HepG2 (cell line): ENCODE measurements around the gene CFAP100.

Experiments used
- ESRRA ChIP-seq: sonication (generic); formaldehyde crosslinking; IDR thresholded peaks from 2 replicates; pipeline ENCODE4 v1.5.1; 2020; ENCODE audit warnings: mild to moderate bottlenecking, low read depth, missing genetic modification reagents
- KLF15 ChIP-seq: sonication (generic); formaldehyde crosslinking; IDR thresholded peaks from 2 replicates; pipeline ENCODE4 v1.8.1; 2023; ENCODE audit warnings: borderline replicate concordance, mild to moderate bottlenecking, inconsistent platforms, missing genetic modification reagents, mixed read lengths
- ZNF550 ChIP-seq: sonication (generic); formaldehyde crosslinking; IDR thresholded peaks from 2 replicates; pipeline ENCODE4 v1.4.0; 2020; ENCODE audit warnings: mild to moderate bottlenecking, missing genetic modification reagents, borderline replicate concordance
- TF ChIP-seq, protein P1 (sequence below): sonication (generic); formaldehyde crosslinking; IDR thresholded peaks from 2 replicates; pipeline ENCODE4 v1.4.0; 2020; ENCODE audit warnings: mild to moderate bottlenecking, missing genetic modification reagents

DNA sequence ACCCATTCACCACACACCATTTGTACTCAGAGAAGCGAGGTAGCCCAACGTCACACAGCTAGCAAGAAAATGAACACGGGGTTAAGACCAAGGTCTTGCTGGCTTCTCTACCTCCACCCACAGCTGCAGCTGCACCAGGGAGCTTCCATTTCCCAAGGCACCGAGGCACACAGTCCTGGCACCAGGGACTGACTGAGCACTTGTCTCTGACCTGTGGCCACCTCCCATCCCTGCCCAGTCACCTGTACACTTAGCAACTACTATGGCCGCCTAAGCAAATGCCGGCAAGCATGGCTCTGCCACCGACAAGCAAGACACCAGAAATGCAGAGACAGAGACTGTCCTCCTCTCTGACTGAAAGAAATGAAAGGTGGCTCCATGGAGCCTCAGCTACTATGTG, 65.7 kb downstream of the CFAP100 start:
- TF ChIP-seq, protein P1, sequence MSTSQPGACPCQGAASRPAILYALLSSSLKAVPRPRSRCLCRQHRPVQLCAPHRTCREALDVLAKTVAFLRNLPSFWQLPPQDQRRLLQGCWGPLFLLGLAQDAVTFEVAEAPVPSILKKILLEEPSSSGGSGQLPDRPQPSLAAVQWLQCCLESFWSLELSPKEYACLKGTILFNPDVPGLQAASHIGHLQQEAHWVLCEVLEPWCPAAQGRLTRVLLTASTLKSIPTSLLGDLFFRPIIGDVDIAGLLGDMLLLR: no peak
- TF ChIP-seq ZNF550 (CRISPR knock-in tag) (no peak), KLF15 (CRISPR knock-in tag) (no peak), ESRRA (no peak)
